Neural crest cell (in vitro differentiated cells): Measurements from ENCODE around the gene USP13. TPM values are rescaled to one million over a fixed set of nuclear protein-coding genes. Genes with fewer than 3 reads are reported as not detected.

Experiments used
- DNase-seq: peaks from one replicate; pipeline ENCODE4 v3.0.0; 2021; ENCODE audit warnings: low read depth, mixed read lengths, low spot score
- H3K27ac Mint-ChIP-seq: one replicate; pipeline ENCODE4 v1.8.0; 2021; ENCODE audit warnings: mild to moderate bottlenecking, mixed read lengths; ENCODE audit not compliant: unreplicated experiment
- H3K27me3 Mint-ChIP-seq: 2 replicates; pipeline ENCODE4 v1.8.0; 2021; ENCODE audit warnings: low read depth, mild to moderate bottlenecking, mixed read lengths
- H3K36me3 Mint-ChIP-seq: 2 replicates; pipeline ENCODE4 v1.8.0; 2021; ENCODE audit warnings: low read depth, mild to moderate bottlenecking, mixed read lengths
- H3K4me1 Mint-ChIP-seq: 2 replicates; pipeline ENCODE4 v1.8.0; 2021; ENCODE audit warnings: mixed read lengths
- H3K4me3 Mint-ChIP-seq: one replicate; pipeline ENCODE4 v1.8.0; 2021; ENCODE audit warnings: mild to moderate bottlenecking, mixed read lengths
- H3K9me3 Mint-ChIP-seq: 2 replicates; pipeline ENCODE4 v1.8.0; 2021; ENCODE audit warnings: mixed read lengths
- CTCF ChIP-seq: fragments of 200-600 bp; sonication (generic); conservative IDR thresholded peaks from 2 replicates; pipeline ENCODE4 v1.5.0; 2021; ENCODE audit warnings: antibody characterized with exemption, mild to moderate bottlenecking
- total RNA-seq: library from RNA; stranded (reverse); gene quantifications from 2 replicates; pipeline ENCODE4 v1.2.1, GENCODE V29; 2021

The USP13 gene
- total RNA-seq, 1 donor from 2014 or later = 26.7 TPM

- H3K4me1 Mint-ChIP-seq = peaks cover 3% of the 10 kb centered on the region
- no peak overlapping the region for H3K27ac Mint-ChIP-seq
- DNase-seq = no peak
- no peak overlapping the region for H3K4me3 Mint-ChIP-seq
- no peaks in the 10 kb centered on the region for H3K9me3 Mint-ChIP-seq
- no peaks in the 10 kb centered on the region for H3K27me3 Mint-ChIP-seq
- H3K36me3 Mint-ChIP-seq = no peaks in the 10 kb centered on the region
- no peak for TF ChIP-seq CTCF
Measured at GRCh38 chr3:179794355-179794754, 141.5 kb downstream of the USP13 start.

- no peaks in the 10 kb centered on the region for H3K36me3 Mint-ChIP-seq
- H3K4me3 Mint-ChIP-seq = no peak overlapping the region
- peaks cover 12% of the 10 kb centered on the region for H3K4me1 Mint-ChIP-seq
- DNase-seq = no peak
- no peak for TF ChIP-seq CTCF
- no peak overlapping the region for H3K27ac Mint-ChIP-seq
- H3K9me3 Mint-ChIP-seq = no peaks in the 10 kb centered on the region
- H3K27me3 Mint-ChIP-seq = no peaks in the 10 kb centered on the region
Measured at GRCh38 chr3:179796421-179796820, 143.6 kb downstream of the USP13 start.

GRCh38 chr3:179797192-179797591 is 144.4 kb downstream of the USP13 start:
- Mint-ChIP-seq H3K36me3 (no peaks in the 10 kb centered on the region), H3K27me3 (no peaks in the 10 kb centered on the region), H3K4me3 (no peak overlapping the region), H3K9me3 (no peaks in the 10 kb centered on the region), H3K27ac (no peak overlapping the region), H3K4me1 (peaks cover 12% of the 10 kb centered on the region)
- DNase-seq = no peak
- no peak for TF ChIP-seq CTCF

- no peak for DNase-seq
- no peaks in the 10 kb centered on the region for H3K9me3 Mint-ChIP-seq
- no peak overlapping the region for H3K4me3 Mint-ChIP-seq
Measured at GRCh38 chr3:179801263-179801662, 148.4 kb downstream of the USP13 start.

GRCh38 chr3:179801856-179802255 is 149.0 kb downstream of the USP13 start:
- DNase-seq = no peak
- TF ChIP-seq CTCF = no peak
- H3K36me3 Mint-ChIP-seq = no peaks in the 10 kb centered on the region
- H3K4me3 Mint-ChIP-seq = no peak overlapping the region
- peaks cover 12% of the 10 kb centered on the region for H3K4me1 Mint-ChIP-seq
- no peak overlapping the region for H3K27ac Mint-ChIP-seq
- no peaks in the 10 kb centered on the region for H3K27me3 Mint-ChIP-seq
- H3K9me3 Mint-ChIP-seq = no peaks in the 10 kb centered on the region

More at GRCh38 chr3:179801263-179801662, 148.4 kb downstream of the USP13 start:
- TF ChIP-seq CTCF = no peak
- Mint-ChIP-seq H3K4me1 (peaks cover 12% of the 10 kb centered on the region), H3K36me3 (no peaks in the 10 kb centered on the region), H3K27me3 (no peaks in the 10 kb centered on the region), H3K27ac (no peak overlapping the region)

GRCh38 chr3:179806177-179806576 is 153.3 kb downstream of the USP13 start:
- TF ChIP-seq CTCF = no peak
- no peak for DNase-seq
- peaks cover under 1% of the 10 kb centered on the region for H3K4me1 Mint-ChIP-seq
- no peaks in the 10 kb centered on the region for H3K36me3 Mint-ChIP-seq
- no peaks in the 10 kb centered on the region for H3K9me3 Mint-ChIP-seq
- no peaks in the 10 kb centered on the region for H3K27me3 Mint-ChIP-seq
- no peak overlapping the region for H3K4me3 Mint-ChIP-seq
- H3K27ac Mint-ChIP-seq = peak overlapping the region; percentile 57
